Retinal pigment epithelial cell (primary cell): ENCODE results near the gene SEMA7A.

ENCODE experiments used
- DNase-seq: peaks from one replicate; pipeline ENCODE4 v3.0.0-alpha.2; 2010; ENCODE audit warnings: low read depth
- H3K4me3 ChIP-seq: 2 replicates; pipeline ENCODE4 v1.5.1; 2011; ENCODE audit warnings: mild to moderate bottlenecking, low read length, control low read depth, moderate library complexity
- CTCF ChIP-seq: conservative IDR thresholded peaks from 2 replicates; pipeline ENCODE4 v1.5.1; 2011; ENCODE audit warnings: low read depth, low read length, control low read depth, inconsistent platforms

SEMA7A gene

GRCh38 chr15:74426404-74427281 is 7.1 kb downstream of the SEMA7A start:
- TF ChIP-seq CTCF, result no peak
- no peak overlapping the region for H3K4me3 ChIP-seq
- no peak for DNase-seq

GRCh38 chr15:74425630-74426029 is 8.1 kb downstream of the SEMA7A start:
- DNase-seq, result no peak
- TF ChIP-seq CTCF, result no peak
- H3K4me3 ChIP-seq, result no peak overlapping the region

- H3K4me3 ChIP-seq, result no peak overlapping the region
- no peak for DNase-seq
- no peak for TF ChIP-seq CTCF
Measured at GRCh38 chr15:74424901-74425528, 8.7 kb downstream of the SEMA7A start.

GRCh38 chr15:74423431-74424257 is 10.1 kb downstream of the SEMA7A start:
- H3K4me3 ChIP-seq, result no peak overlapping the region
- peak; percentile 1 for TF ChIP-seq CTCF
- DNase-seq, result no peak

GRCh38 chr15:74422652-74423430 is 10.9 kb downstream of the SEMA7A start:
- no peak for DNase-seq
- no peak overlapping the region for H3K4me3 ChIP-seq
- no peak for TF ChIP-seq CTCF

GRCh38 chr15:74422265-74422651 is 11.5 kb downstream of the SEMA7A start:
- DNase-seq, result no peak
- no peak for TF ChIP-seq CTCF
- no peak overlapping the region for H3K4me3 ChIP-seq
